Activated naive CD4-positive, alpha-beta T cell treated with anti-CD3 and anti-CD28 coated beads for 36 hours (primary cell): ENCODE measurements around the gene TREM1. TPM values are rescaled to one million over a fixed set of nuclear protein-coding genes. Genes with fewer than 3 reads are reported as not detected.
"Not testable (repeated sequence)": the region's sequence is repeated elsewhere in the genome, so short reads cannot be mapped to it uniquely, and the experiment has no call there.

Experiments
- CTCF ChIA-PET: fragments of 350-600 bp; sonication (Branson Sonifier 250); formaldehyde crosslinking; loops from one replicate; lab custom pipeline; 2021; ENCODE audit warnings: antibody characterized with exemption; lab: Charles Lee
- DNase-seq: peaks from one replicate; pipeline ENCODE4 v3.0.0-alpha.2; 2020
- H3K27ac Mint-ChIP-seq: one replicate; pipeline ENCODE4 v1.8.0; 2021; ENCODE audit warnings: mild to moderate bottlenecking, mixed read lengths
- H3K27me3 Mint-ChIP-seq: one replicate; pipeline ENCODE4 v1.8.0; 2021; ENCODE audit warnings: low read depth, mixed read lengths
- H3K36me3 Mint-ChIP-seq: one replicate; pipeline ENCODE4 v1.8.0; 2021; ENCODE audit warnings: low read depth, mixed read lengths
- H3K4me1 Mint-ChIP-seq: one replicate; pipeline ENCODE4 v1.8.0; 2021; ENCODE audit warnings: low read depth, mixed read lengths
- H3K4me3 Mint-ChIP-seq: one replicate; pipeline ENCODE4 v1.8.0; 2021; ENCODE audit warnings: mild to moderate bottlenecking, moderate library complexity, mixed read lengths
- H3K9me3 Mint-ChIP-seq: one replicate; pipeline ENCODE4 v1.8.0; 2021; ENCODE audit warnings: mixed read lengths
- intact Hi-C: fragments of 100-400 bp; cut with micrococcal nuclease; formaldehyde crosslinking; loops from one replicate; pipeline ENCODE4 v1.15.1; 2023
- total RNA-seq, 2 experiments: library from RNA; stranded (reverse); gene quantifications; one replicate each; pipeline ENCODE4 v1.2.3, GENCODE V29; 2021

TREM1 gene
- total RNA-seq, 2 experiments from 2014 or later, result 4.3 to 4.5 TPM

DNA sequence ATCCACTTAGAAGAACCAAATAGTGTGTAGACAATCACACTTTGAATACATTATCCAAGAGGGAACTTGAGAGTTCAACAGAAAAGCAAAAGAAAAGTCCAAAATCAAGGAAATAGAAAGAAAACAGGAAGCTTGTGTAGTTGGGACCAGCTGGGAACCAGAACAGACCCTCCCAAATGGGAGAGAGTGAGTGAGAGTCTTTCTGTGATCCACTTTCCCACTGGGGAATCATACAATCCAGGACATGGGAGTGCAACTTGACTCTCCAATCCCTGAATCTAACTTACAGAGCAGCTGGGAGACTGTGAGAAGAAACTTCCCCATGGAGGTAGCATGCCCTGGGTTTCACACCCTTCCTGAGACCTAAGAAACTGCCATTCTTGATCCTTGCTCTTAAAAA, 31.4 kb downstream of the TREM1 start:
- intact Hi-C loops, result no loop called here
- Mint-ChIP-seq H3K4me3 (no peak overlapping the region), H3K9me3 (peaks cover 1% of the 10 kb centered on the region), H3K27me3 (no peaks in the 10 kb centered on the region), H3K4me1 (peaks cover 8% of the 10 kb centered on the region), H3K36me3 (no peaks in the 10 kb centered on the region), H3K27ac (no peak overlapping the region)
- CTCF ChIA-PET, result interaction anchor here (0.6 to 0.9 kb wide), 2 partner anchors 73 to 251 kb away, joined by 3 read pairs; no protein-coding TSS in a partner anchor
- DNase-seq, result no peak

DNA sequence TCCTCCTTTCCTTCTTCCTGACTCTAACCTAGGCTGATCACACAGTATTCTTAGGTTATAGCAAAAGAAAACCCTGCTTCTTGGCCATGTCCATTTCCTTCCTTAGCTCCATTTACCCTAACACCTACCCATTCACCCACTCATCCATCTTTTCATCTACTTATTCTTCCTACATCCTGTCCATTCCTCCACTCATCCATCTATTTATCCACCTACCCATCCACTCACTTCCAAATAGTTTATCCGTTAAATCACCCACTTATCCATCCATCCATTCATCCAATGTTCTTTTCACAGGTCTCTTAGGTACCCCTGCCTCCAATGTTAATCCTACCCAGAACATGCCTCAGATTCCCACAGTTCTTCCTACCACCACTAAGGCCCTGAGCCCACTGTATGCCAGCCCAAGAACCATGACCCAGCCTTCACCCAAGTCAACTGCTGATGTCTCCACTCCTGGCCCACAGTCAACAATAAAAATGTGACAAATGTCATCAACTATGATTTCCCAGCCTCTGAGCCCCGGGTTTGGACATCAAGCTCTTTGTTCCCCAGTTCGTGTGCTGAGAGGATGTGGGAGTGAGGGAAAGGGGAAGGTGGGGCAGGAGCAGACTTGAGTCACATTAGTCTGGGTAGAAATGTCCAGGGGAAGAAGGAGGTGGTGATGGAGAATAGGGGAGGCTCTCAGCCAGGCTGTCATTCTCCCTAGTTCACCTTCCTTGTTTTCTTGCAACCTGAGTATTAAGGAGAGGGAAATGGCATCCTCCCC, 33.9 kb downstream of the TREM1 start:
- H3K36me3 Mint-ChIP-seq, result no peaks in the 10 kb centered on the region
- peaks cover 15% of the 10 kb centered on the region for H3K4me1 Mint-ChIP-seq
- no peak for DNase-seq
- CTCF ChIA-PET, result interaction anchor here (1.0 to 1.5 kb wide), 3 partner anchors 14 to 115 kb away, joined by 3 to 4 read pairs (median 4); no protein-coding TSS in a partner anchor
- intact Hi-C loops, result no loop called here
- H3K4me3 Mint-ChIP-seq, result no peak overlapping the region
- H3K27me3 Mint-ChIP-seq, result no peaks in the 10 kb centered on the region
- no peaks in the 10 kb centered on the region for H3K9me3 Mint-ChIP-seq
- no peak overlapping the region for H3K27ac Mint-ChIP-seq

DNA sequence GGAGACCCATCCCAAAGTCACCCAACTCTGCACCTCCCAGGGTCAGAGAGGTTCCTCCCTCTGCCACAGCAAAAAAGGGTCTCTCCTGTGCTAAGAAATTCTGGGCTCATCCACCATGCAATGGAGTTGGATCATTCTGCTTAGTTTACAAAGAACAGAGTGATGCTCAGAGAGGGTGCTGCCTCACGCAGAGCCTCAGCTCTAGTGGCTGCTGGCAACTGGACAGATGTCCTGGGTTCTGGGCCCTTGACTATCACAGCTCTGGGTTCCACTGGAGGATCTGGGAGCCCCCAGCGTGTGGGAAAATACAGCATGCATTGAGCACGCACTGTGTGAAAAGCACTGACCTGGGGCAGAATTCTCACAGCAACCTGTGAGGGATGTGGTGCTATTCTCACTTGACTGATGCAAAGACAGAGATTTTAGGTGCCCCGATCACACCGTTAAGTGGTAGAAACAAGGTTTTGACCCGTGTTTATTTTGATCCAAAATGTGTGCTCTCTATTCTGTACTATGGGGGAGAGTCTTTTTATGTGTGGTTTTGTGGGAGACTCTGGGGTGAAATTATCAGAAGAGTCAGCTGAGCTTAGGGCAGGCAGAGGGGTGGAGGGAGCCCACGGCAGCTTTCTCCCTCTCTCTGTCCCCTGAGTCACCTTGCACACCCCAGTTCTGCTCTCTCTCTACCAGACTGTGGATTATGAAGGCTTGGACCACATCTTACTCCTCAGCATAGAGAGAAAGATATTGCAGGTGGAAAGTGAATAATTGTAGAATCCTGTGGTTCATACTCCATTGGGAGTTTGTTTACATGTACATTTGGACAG, 38.4 kb downstream of the TREM1 start:
- no peak for DNase-seq
- H3K4me3 Mint-ChIP-seq, result no peak overlapping the region
- no peak overlapping the region for H3K27ac Mint-ChIP-seq
- H3K9me3 Mint-ChIP-seq, result no peaks in the 10 kb centered on the region
- CTCF ChIA-PET, result no interaction called here
- no peaks in the 10 kb centered on the region for H3K36me3 Mint-ChIP-seq
- no peaks in the 10 kb centered on the region for H3K27me3 Mint-ChIP-seq
- intact Hi-C loops, result no loop called here
- H3K4me1 Mint-ChIP-seq, result peaks cover 7% of the 10 kb centered on the region

DNA sequence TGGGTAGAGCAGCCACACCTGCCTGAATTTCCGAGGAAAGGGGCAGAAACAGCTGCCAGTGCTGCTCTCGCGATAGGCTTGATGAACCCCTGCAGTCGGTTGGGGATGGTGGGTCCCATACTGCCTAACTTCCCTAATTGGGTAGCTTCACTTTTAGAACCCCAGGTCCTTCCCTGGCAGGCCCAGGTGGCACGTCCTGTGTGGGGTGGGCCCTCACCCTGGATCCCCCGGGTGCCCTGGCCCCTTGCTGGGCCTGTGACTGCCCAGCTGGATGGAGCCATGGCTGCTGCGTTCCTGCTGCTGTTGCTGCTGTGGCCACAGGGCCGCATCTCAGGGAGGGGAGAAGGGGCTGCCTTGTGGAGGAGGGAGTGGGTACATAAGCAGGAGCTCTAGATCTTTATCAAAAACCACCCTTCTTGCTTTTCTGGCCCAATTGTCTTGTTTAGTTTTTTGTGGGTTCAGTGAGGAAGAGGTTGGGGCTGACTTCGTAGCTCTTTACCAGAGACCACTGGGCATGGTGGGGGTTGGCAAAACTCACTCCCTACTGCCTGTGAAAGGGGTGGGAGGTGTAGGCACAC, 39.1 kb downstream of the TREM1 start:
- CTCF ChIA-PET, result no interaction called here
- intact Hi-C loops, result no loop called here

DNA sequence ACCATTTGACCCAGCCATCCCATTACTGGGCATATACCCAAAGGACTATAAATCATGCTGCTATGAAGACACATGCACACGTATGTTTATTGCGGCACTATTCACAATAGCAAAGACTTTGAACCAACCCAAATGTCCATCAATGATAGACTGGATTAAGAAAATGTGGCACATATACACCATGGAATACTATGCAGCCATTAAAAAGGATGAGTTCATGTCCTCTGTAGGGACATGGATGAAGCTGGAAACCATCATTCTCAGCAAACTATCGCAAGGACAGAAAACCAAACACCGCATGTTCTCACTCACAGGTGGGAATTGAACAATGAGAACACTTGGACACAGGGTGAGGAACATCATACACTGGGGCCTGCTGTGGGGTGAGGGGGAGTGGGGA, 40.0 kb downstream of the TREM1 start:
- CTCF ChIA-PET, intact Hi-C loops, H3K27ac Mint-ChIP-seq, H3K36me3 Mint-ChIP-seq, DNase-seq, H3K9me3 Mint-ChIP-seq, H3K27me3 Mint-ChIP-seq, H3K4me3 Mint-ChIP-seq: not testable (repeated sequence)
- peaks cover 11% of the 10 kb centered on the region for H3K4me1 Mint-ChIP-seq

More for the DNA sequence above, 39.1 kb downstream of the TREM1 start:
- no peaks in the 10 kb centered on the region for H3K9me3 Mint-ChIP-seq
- H3K4me1 Mint-ChIP-seq, result peaks cover 11% of the 10 kb centered on the region
- H3K27me3 Mint-ChIP-seq, result no peaks in the 10 kb centered on the region
- no peak overlapping the region for H3K27ac Mint-ChIP-seq
- no peak for DNase-seq
- no peak overlapping the region for H3K4me3 Mint-ChIP-seq
- no peaks in the 10 kb centered on the region for H3K36me3 Mint-ChIP-seq

DNA sequence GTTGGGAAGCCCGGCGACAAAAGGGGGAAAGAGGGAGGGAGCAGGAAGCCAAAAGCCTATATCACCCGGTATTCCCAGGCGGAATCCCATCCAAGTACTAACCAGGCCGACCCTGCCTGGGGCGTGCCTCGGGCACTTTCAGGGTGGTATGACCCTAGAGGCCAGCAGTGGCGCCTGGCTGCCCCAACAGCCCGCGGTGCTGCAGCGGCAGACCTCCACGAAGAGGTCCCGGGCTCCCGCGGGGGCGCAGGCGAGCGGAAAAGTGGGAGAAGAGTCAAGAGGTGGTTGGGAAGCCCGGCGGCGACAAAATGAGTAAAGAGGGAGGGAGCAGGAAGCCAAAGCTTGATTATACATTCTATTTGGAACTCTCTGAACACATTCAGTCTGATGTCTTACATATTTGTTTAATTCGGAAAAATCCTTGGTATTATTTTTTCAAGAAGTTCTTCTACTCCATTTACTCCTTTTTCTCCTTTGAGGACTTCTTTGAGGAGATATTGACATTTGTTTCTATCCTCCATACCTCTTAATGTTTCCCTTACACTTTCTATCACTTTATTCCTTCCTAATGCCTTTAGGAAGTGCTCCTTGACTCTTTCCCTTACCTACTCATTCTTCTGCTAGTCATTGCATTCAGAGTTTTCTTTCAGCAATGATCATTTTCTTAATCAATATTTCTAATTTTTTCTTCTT, 46.9 kb downstream of the TREM1 start:
- Mint-ChIP-seq H3K36me3 (no peaks in the 10 kb centered on the region), H3K27me3 (peaks cover 6% of the 10 kb centered on the region)

DNA sequence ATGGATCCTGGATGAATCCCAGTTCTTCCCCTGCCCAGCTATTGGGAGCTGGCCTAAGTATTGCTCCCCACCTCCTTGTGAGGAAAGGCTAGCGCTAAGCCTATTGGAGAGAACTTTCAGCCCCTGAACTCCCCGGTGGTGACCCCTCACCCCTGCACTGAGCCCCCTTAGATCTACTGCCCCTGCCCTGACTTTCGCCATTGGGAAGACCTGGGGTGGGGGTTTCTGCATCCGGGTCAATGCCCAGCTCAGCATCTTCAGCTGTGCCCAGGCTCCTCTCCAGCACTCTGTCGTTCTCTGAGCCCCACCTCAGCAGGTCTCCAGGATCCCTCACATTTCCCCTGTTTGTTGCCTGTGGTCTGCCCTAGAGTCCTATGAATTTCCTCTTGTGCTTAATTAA, 49.4 kb downstream of the TREM1 start:
- Mint-ChIP-seq H3K4me3 (no peak overlapping the region), H3K27me3 (peaks cover 6% of the 10 kb centered on the region), H3K9me3 (no peaks in the 10 kb centered on the region), H3K36me3 (no peaks in the 10 kb centered on the region), H3K27ac (no peak overlapping the region), H3K4me1 (no peaks in the 10 kb centered on the region)
- CTCF ChIA-PET, result interaction anchor here (1.6 kb wide), 1 partner anchor 70 kb away, joined by 3 read pairs; no protein-coding TSS in a partner anchor
- DNase-seq, result no peak
- intact Hi-C loops, result no loop called here

More for the DNA sequence above, 46.9 kb downstream of the TREM1 start:
- no peak for DNase-seq
- Mint-ChIP-seq H3K4me3 (no peak overlapping the region), H3K9me3 (no peaks in the 10 kb centered on the region), H3K4me1 (peaks cover 4% of the 10 kb centered on the region), H3K27ac (no peak overlapping the region)
- intact Hi-C loops, result no loop called here
- CTCF ChIA-PET, result interaction anchor here (1.1 kb wide), 1 partner anchor 16 kb away, joined by 3 read pairs; no protein-coding TSS in a partner anchor

DNA sequence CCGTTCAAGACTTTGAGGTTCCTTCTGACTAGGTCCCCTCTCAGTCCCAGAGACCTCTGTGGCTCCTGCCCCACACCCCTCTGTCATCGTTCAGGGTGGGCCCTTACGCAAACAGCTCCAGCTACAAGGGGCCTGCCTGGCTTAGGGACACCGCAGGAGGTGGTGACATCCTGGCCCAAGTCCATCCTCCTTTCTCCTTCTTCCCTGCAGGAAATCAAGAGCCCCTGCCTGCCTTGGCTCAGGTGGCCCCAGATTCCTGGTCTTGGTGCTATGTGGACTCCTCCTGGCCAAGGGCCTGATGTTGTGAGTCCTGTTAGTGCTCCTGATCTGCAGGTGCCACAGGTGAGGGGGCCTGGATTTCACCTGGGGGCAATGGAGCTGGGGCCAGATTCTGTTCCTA, 50.2 kb downstream of the TREM1 start:
- H3K4me1 Mint-ChIP-seq, result no peaks in the 10 kb centered on the region
- no peak for DNase-seq
- H3K36me3 Mint-ChIP-seq, result no peaks in the 10 kb centered on the region
- no peak overlapping the region for H3K27ac Mint-ChIP-seq
- CTCF ChIA-PET, result no interaction called here
- intact Hi-C loops, result no loop called here
- H3K9me3 Mint-ChIP-seq, result no peaks in the 10 kb centered on the region
- peaks cover 6% of the 10 kb centered on the region for H3K27me3 Mint-ChIP-seq
- no peak overlapping the region for H3K4me3 Mint-ChIP-seq

DNA sequence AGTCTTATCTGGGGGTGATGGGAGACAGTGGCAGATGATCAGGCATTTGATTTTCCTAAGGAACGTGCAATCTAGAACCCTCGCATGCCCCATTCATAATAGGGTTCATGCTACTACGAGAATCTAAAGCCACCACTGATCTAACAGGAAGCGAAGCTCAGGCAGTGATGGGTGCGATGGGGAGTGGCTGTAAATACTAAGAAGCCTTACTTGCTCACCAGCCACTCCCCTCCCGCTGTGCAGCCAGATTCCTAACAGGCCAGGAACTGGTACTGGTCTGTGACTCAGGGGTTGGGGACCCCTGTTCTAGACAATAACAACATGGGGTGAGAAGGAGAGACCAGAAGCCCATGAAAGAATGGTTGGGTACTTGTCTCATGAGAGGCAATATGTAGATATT, 53.8 kb downstream of the TREM1 start:
- no peaks in the 10 kb centered on the region for H3K36me3 Mint-ChIP-seq
- H3K9me3 Mint-ChIP-seq, result no peaks in the 10 kb centered on the region
- CTCF ChIA-PET, result no interaction called here
- H3K27me3 Mint-ChIP-seq, result peaks cover 2% of the 10 kb centered on the region
- H3K27ac Mint-ChIP-seq, result no peak overlapping the region
- no peak for DNase-seq
- H3K4me3 Mint-ChIP-seq, result no peak overlapping the region
- intact Hi-C loops, result no loop called here
- H3K4me1 Mint-ChIP-seq, result no peaks in the 10 kb centered on the region

DNA sequence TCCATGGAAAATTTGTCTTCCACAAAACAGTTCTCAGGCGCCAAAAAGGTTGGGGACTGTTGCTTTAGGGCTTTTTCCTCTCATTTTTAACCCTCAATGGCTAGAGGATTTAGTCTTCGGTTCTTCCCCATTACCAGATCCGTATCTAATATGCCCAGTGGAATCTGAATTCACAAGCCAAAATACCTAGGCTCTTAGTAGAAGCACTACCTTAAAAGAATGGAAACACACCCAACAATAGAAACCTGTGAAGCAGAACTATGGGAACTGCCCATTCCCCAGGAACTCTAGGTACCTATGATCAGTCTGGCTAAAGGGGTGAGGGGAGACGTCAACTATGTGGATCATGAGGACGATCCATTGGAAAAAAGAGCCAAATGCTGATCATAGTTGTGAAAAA, 55.2 kb downstream of the TREM1 start:
- Mint-ChIP-seq H3K4me3 (no peak overlapping the region), H3K4me1 (no peaks in the 10 kb centered on the region), H3K9me3 (no peaks in the 10 kb centered on the region), H3K27me3 (no peaks in the 10 kb centered on the region), H3K36me3 (no peaks in the 10 kb centered on the region), H3K27ac (no peak overlapping the region)
- CTCF ChIA-PET, result no interaction called here
- no peak for DNase-seq
- intact Hi-C loops, result no loop called here

DNA sequence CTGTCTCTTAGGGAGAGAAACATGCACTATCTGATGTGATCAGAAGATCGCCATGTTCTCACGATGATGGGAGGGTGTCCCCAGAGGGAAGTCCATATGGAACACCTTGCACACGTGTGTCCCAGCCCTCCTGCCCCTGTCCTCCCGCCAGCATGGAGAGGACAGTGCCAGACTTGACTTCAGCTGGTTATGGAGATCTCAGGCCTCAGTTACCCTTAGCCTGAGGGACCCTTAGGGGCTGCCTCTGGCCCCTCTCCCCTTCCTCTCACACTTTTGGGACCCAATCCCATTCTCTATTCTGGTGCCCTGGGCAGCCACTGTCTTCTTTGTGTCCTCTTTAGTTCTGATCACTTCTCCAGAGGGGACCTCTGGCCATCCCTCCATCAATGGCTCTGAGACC, 56.8 kb downstream of the TREM1 start:
- H3K4me3 Mint-ChIP-seq, result no peak overlapping the region
- DNase-seq, result no peak
- intact Hi-C loops, result no loop called here
- H3K9me3 Mint-ChIP-seq, result no peaks in the 10 kb centered on the region
- H3K36me3 Mint-ChIP-seq, result no peaks in the 10 kb centered on the region
- H3K27ac Mint-ChIP-seq, result no peak overlapping the region
- H3K27me3 Mint-ChIP-seq, result no peaks in the 10 kb centered on the region
- CTCF ChIA-PET, result no interaction called here
- H3K4me1 Mint-ChIP-seq, result no peaks in the 10 kb centered on the region

DNA sequence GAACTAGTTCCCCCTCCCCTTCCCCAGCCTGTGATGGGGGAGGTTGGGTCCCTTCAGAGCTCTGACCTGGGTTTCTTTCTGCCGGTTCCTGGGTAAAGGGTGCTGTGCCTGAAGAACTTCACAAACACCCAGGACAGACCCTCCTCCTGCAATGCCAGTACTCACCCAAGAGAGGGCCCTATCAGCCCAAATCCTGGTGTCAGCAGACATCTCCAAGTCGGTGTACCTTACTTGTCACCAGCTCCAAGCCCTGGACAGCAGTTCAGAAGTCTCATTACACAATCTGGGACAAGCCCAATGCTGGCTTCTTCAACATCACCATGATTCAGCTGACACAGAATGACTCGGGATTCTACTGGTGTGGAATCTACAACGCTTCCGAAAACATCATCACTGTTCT, 57.9 kb downstream of the TREM1 start:
- Mint-ChIP-seq H3K4me1 (no peaks in the 10 kb centered on the region), H3K9me3 (no peaks in the 10 kb centered on the region), H3K27me3 (no peaks in the 10 kb centered on the region), H3K36me3 (no peaks in the 10 kb centered on the region), H3K27ac (no peak overlapping the region), H3K4me3 (no peak overlapping the region)
- CTCF ChIA-PET, result interaction anchor here (1.4 kb wide), 1 partner anchor 46 kb away, joined by 3 read pairs; no protein-coding TSS in a partner anchor
- intact Hi-C loops, result no loop called here
- DNase-seq, result peak; percentile 11
